Pons (tissue), 1 donor: ENCODE measurements around the gene CDH12.
"Not testable (repeated sequence)": the region's sequence is repeated elsewhere in the genome, so short reads cannot be mapped to it uniquely, and the experiment has no call there.

Experiments
- DNase-seq: peaks from one replicate; pipeline ENCODE4 v3.0.0-alpha.2; 2016; ENCODE audit warnings: low spot score

Gene CDH12

GRCh38 chr5:22278164-22278563, 575.0 kb downstream of the CDH12 start:
- DNase-seq, result peak; percentile 11

DNA sequence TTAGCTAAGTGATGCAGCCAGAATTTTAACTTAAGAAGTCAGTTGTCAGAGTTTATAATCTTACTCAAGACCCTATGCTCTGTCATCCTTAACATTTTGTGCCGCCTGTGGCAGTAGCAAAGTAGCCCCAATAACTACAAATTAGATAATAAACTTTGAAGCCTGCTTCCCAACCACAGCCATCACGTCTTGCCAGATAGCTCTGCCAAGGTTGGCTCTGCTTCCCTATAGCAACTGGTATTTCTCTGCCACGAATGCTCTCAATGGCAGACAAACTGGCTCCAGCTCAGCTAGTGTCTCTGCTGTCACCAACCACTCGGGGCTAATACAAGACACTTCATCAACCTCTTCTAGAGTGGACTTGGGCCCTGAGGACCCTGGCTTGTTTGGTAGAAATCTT, 576.1 kb downstream of the CDH12 start:
- DNase-seq, result no peak

DNA sequence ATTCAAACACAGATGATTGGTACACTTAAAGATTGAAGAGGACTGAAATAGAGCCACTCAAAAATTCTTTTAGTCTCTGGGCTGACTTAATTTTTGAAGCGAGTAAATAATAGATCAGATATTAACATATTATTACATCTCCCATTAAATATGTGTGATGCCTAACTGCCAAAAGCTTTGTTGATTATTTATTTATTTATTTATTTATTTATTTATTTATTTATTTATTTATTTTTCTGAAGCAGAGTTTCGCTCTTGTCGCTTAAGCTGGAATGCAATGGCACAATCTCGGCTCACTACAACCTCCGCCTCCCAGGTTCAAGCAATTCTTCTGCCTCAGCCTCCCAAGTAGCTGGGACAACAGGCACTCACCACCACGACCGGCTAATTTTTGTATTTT, 587.3 kb downstream of the CDH12 start:
- DNase-seq, result not testable (repeated sequence)

DNA sequence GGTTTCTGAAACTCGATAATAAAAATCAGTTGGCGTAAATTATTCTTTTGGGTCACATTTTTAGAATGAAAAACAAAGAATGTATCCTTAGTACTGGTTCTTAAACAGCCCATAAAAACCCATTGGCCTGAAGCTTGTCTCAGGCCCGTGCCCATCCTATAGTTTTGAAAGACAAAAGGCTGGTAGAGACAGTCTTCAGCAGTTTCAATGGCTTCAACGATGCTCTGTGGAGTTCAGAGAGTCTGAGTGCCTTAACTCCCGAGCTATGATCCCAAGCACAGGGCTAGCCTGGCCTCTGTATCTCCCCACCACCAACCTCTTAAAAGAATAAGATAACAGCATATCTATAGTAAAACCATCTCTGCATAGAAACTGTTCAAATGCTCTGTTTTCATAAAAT, 595.0 kb downstream of the CDH12 start:
- DNase-seq, result no peak

DNA sequence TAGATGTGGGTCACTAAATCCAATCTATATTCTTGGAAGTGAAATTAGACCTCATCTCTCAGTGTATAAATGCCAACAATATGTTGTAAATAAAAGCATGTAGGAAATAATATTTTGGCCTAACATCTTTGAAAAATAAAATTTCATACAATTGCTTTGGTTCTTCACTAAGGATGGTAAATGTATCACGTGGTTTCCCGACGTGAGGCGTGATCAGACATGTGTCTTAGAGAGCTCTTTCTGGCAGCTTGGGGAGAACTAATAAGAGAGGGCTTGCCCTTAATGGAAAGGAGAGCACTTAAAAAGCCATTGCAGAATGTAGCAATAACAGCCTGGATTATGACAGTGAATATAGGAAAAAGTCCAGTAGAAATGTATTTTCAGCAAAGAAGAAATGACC, 602.6 kb downstream of the CDH12 start:
- no peak for DNase-seq

- no peak for DNase-seq
Observed at GRCh38 chr5:22249209-22249729, 603.9 kb downstream of the CDH12 start.

- DNase-seq, result no peak
Observed at GRCh38 chr5:22245770-22246169, 607.4 kb downstream of the CDH12 start.

GRCh38 chr5:22242532-22242931, 610.6 kb downstream of the CDH12 start:
- no peak for DNase-seq

- no peak for DNase-seq
Observed at GRCh38 chr5:22238047-22238446, 615.1 kb downstream of the CDH12 start.

DNA sequence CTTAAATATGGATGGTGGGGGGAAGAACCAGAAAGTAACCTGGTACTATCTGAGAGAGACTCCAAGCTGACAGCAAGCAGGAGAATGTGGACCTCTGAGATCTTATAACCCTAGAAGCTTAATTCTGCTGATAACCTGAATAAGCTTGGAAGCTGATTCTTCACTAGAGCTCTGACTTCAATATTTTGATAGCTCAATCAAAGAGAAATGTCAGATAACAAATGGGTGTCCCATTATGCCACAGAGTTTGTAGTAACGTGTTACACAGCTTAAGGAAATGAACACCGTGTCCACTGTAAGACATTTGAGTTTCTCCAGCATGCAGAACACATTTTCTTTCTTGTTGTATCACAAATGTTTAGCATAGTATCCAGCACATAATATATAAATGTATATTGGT, 626.7 kb downstream of the CDH12 start:
- DNase-seq, result no peak

DNA sequence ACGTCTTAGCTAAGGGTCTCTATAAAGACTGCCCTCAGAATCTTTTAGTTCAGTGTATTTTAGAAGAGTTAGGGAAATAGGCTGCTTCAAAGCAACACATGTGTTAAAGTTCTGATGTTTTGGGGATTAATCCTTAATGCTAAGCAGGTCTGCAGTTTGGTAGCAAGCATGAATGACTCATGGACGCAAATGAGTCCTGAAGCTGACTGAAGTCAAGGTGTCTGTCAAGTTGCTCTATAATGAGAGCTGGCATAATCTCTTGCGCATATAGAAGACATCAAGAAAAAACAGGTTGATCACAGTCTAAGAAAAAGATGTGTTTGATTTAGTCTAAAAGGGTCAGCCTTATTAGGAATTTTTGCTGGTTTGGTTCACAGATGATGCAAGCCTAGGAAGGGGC, 630.1 kb downstream of the CDH12 start:
- DNase-seq, result no peak

DNA sequence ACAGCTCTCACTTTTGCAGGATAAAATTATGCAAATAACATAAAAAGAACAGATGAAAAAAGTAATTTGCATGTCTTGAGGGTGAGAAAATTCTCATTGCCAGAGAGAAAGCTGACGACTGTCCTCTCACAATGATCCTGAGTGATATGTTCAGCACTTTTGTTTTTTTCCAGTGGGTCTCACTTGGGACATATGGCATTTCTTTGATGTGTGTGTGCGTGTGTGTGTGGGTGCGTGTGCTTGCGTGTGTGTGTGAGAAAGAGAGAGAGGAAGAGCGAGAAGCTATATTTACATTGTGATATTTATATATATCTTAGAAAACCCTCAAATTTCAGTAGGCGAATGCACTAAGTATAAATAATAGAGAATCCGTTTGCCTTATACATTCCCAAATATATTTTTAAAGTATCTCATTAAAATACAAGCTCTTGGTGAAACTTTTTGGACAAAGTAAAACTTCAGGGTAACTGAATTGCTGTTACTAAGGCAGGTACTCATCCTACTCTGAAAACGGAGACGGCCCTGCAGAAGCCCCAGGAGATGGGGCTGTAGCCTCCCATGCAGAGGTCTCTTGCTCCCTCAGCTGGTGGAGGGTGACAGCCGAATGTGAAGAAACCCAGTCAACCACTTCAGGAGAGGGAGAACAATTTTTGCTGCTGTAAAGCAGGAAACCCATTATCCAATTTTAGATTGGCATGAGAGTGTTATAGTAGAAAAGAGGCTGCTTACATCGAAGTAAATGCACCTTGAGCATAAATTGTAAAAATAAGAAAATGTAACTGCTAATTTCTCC, 639.2 kb downstream of the CDH12 start:
- not testable (repeated sequence) for DNase-seq

DNA sequence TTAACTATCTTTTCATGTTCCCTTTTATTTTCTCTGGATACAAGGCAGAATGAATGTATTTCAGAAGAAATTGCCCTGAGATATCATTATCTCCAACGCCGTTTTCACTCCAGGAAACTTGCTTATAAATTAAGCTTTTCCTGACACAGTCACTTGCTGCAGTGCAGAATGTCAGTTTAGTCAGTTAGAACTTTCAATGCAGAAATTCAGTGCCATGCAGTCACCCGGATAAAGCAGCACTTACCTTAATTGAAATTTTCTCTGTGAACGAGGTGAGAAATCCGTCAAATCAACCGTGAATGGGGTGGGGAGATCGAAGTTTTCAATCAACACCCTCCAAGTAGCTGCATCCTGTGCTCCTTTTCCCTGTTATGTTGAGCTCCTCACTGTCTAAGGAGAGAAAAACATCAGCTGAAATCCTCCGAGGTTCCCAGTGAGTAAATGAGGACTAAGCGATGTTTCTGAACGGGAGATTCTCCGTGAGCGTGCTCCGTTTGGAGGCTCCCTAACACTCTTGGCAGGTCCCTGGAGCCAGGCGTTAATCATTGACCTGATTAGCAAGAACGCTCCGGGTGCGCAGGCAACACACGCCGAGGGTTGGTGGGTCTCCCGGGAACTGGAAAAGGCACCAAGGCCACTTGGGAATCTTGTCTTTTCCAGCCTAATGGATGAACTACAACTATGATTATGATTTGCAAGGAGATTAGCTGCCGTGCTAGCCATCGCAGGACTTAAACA, 640.7 kb downstream of the CDH12 start:
- DNase-seq, result not testable (repeated sequence)

GRCh38 chr5:22208463-22208862, 644.7 kb downstream of the CDH12 start:
- not testable (repeated sequence) for DNase-seq

DNA sequence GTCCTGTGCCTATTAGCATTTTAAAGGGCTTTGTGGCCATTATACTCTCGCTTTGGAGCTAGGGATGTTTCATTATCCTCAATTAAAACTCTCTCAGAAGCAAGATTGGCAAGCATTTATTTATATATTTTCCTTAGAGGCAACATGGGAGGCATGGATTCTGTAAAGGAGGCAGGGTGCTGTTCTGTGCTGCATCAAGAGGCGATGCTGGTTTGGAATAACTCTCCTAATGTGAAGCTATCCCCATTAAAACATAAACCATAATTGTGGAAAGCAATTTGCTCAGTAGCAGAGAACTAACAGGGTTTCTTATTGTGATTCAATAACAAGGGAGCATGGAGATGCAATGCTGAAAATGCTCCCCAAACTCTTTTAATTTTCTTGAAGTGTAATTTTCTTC, 664.5 kb downstream of the CDH12 start:
- not testable (repeated sequence) for DNase-seq

- not testable (repeated sequence) for DNase-seq
Observed at GRCh38 chr5:22187632-22188228, 665.4 kb downstream of the CDH12 start.

- not testable (repeated sequence) for DNase-seq
Observed at GRCh38 chr5:22169226-22169625, 683.9 kb downstream of the CDH12 start.

DNA sequence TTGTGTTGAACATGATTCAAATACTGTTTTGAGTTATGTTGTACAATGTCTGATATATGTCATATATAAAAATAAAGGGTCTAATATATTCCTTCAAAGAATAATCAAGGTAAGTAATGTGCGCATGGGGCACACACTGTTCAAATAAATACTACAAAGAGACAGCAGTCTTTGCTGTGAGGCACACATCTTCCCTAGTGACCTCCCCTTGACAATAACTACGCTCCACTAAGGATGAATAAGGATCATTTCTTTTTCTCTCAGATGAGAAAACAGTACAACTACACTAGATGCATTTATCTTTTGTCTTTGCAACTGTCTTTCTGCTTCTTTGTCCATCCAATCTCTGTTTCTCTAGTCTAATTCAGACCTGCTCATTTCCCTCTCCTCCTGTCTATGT, 684.4 kb downstream of the CDH12 start:
- not testable (repeated sequence) for DNase-seq

DNA sequence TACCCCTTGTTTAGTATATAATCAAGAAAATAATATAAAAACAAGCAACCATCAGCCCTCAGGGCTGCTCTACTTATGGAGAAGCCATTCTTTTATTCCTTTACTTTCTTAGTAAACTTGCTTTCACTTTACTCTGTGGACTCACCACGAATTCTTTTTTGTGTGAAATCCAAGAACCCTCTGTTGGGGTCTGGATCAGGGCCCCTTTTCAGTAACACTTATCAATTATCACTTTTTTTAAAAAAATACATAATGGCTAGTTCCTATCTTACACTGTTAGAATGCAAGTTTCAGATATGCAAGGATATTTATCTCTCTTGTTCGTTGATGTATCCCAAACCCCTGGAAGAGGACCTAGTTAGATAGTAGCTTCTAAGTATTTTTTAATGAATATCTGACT, 687.2 kb downstream of the CDH12 start:
- not testable (repeated sequence) for DNase-seq

DNA sequence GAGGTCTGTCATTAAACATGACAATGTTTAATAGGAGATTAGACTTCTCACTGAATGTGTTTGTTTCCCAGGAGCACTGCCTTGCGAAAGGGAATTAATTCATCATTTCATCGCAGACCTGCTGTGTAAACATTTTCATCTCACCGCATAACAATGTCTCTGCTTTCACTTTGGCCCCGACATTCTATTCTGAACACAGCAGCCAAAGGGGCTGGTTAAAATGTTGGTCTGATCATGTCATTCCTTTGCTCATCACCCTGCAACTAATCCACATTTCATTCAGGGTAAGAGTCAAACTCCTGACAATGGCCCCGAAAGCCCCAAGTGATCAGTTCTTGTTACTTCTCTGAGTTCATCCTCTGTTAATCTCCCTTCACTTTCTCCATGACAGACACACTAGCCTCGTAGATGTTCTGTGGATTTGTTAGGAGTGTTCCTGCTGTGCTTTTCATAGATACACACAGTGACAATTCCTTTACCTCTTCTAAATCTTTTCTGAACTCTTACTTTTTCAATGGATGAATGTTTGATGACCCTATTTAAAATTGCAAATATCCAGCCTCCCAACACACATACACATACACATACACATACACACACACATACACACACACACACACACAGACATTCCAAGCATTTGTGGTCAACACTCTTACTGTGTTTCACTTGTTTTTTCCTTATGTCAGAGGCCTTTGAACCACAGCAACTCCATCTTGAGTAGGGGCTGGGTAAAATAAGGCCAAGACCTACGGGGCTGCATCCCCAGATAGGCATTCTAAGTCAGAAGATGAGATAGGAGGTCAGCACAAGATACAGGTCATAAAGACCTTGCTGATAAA, 688.0 kb downstream of the CDH12 start:
- DNase-seq, result not testable (repeated sequence)

DNA sequence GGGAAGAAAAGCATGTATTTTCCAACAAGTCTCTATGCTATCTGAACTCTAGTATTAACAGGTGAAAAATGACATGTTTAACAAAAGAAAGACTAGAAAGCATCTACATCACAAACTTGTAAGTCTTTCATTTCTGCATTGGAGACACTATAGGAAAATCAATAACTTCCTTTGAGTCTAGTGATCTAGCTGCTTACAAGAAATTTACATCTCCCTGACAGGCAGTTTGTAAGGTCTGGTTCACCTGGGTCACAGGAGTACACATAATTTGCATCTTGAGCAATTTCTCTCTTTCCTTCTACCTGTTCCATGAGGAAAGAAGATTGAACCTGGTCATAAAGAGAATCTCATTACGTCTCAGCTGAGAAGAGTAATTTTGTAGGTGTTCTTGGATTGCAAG, 696.2 kb downstream of the CDH12 start:
- not testable (repeated sequence) for DNase-seq

- DNase-seq, result not testable (repeated sequence)
Observed at GRCh38 chr5:22154779-22155178, 698.4 kb downstream of the CDH12 start.
